ENCODE measurements around the gene EVA1C.

- no peak for TF ChIP-seq POLR2A (IDR thresholded peaks at IDR 0.05)
- TF ChIP-seq POLR2AphosphoS5 (IDR thresholded peaks at IDR 0.05), result peak; percentile 27
- peak in 2 of 4 experiments; percentile 14 to 22 for TF ChIP-seq CTCF (IDR thresholded peaks at IDR 0.05)
Measured at GRCh38 chr21:32475162-32475812, 62.8 kb downstream of the EVA1C start.
